H1 (cell line): ENCODE measurements around the gene DYRK1B. TPM values are rescaled to one million over a fixed set of nuclear protein-coding genes. Genes with fewer than 3 reads are reported as not detected.
"Not testable (repeated sequence)": the region's sequence is repeated elsewhere in the genome, so short reads cannot be mapped to it uniquely, and the experiment has no call there.

Experiments
- CTCF ChIA-PET: fragments of 300-600 bp; sonication (Branson Sonifier 250); formaldehyde crosslinking; loops from one replicate; lab custom pipeline; 2021; ENCODE audit not compliant: partially characterized antibody; lab: Charles Lee
- POLR2A ChIA-PET: fragments of 300-600 bp; sonication (Branson Sonifier 250); formaldehyde crosslinking; loops from one replicate; lab custom pipeline; 2021; ENCODE audit warnings: inconsistent platforms; ENCODE audit not compliant: partially characterized antibody; lab: Charles Lee
- DNase-seq, 2 experiments: peaks; one replicate each; pipeline versions ENCODE4 v3.0.0 to v3.0.0-alpha.2; 2010 to 2022; ENCODE audit warnings: low spot score in 2 of 2, low read depth in 1 of 2, mixed read lengths in 1 of 2
- FAIRE-seq: peaks from 2 replicates; lab custom pipeline; 2011; peaks lifted over from hg19 to GRCh38; lab: Jason Lieb, UNC
- H2AFZ ChIP-seq: 2 replicates; pipeline ENCODE4 v1.8.1; 2012; ENCODE audit warnings: low read length, inconsistent platforms
- H2AK5ac ChIP-seq: 2 replicates; pipeline ENCODE4 v1.6.1; 2013; ENCODE audit warnings: low read depth, low read length
- H2BK120ac ChIP-seq: replicated peaks from 2 replicates; pipeline ENCODE3; 2013; ENCODE audit warnings: low read depth, low read length, inconsistent platforms
- H2BK12ac ChIP-seq: 2 replicates; pipeline ENCODE4 v1.6.1; 2013; ENCODE audit warnings: low read depth, low read length
- H2BK15ac ChIP-seq: 2 replicates; pipeline ENCODE4 v1.6.1; 2013; ENCODE audit warnings: low read length
- H2BK20ac ChIP-seq: 2 replicates; pipeline ENCODE4 v1.6.1; 2013; ENCODE audit warnings: low read length
- H2BK5ac ChIP-seq: 2 replicates; pipeline ENCODE4 v1.6.1; 2013; ENCODE audit warnings: low read depth, low read length
- H3K14ac ChIP-seq: 2 replicates; pipeline ENCODE4 v1.6.1; 2013; ENCODE audit warnings: inconsistent platforms; ENCODE audit not compliant: insufficient read length
- H3K18ac ChIP-seq: 2 replicates; pipeline ENCODE4 v1.6.1; 2013; ENCODE audit warnings: low read length; ENCODE audit errors: extremely low read depth
- H3K23ac ChIP-seq: 2 replicates; pipeline ENCODE4 v1.6.1; 2013; ENCODE audit warnings: inconsistent platforms; ENCODE audit not compliant: insufficient read length
- H3K23me2 ChIP-seq: 2 replicates; pipeline ENCODE4 v1.6.1; 2013; ENCODE audit warnings: low read depth, low read length
- H3K27ac ChIP-seq: 2 replicates; pipeline ENCODE4 v1.6.1; 2011; ENCODE audit warnings: low read depth, low read length, inconsistent platforms
- H3K27me3 ChIP-seq, 4 experiments: replicated peaks in 1 of 4; 1 replicate in 1 of 4; 2 replicates in 3 of 4; pipeline versions ENCODE4 v1.6.1 to v1.8.1; 2011 to 2013; ENCODE audit warnings: low read length in 3 of 4, mild to moderate bottlenecking in 3 of 4, inconsistent platforms in 2 of 4, mixed read lengths in 2 of 4, moderate library complexity in 1 of 4; ENCODE audit not compliant: control insufficient read depth in 3 of 4, insufficient read depth in 3 of 4; ENCODE audit errors: extremely low read depth in 1 of 4
- H3K36me3 ChIP-seq, 4 experiments: 2 replicates each; pipeline versions ENCODE4 v1.6.1 to v1.8.1; 2011 to 2013; ENCODE audit warnings: mild to moderate bottlenecking in 4 of 4, low read length in 3 of 4, moderate library complexity in 2 of 4, control low read depth in 1 of 4, inconsistent platforms in 1 of 4; ENCODE audit not compliant: insufficient read depth in 4 of 4, control insufficient read depth in 2 of 4
- H3K4ac ChIP-seq: replicated peaks from 2 replicates; pipeline ENCODE3; 2013; ENCODE audit warnings: low read length, low read depth, mixed read lengths, inconsistent platforms; ENCODE audit not compliant: insufficient read length
- H3K4me1 ChIP-seq, 4 experiments: replicated peaks in 1 of 4; 1 replicate in 1 of 4; 2 replicates in 3 of 4; pipeline versions ENCODE4 v1.6.1 to v1.8.1; 2011 to 2013; ENCODE audit warnings: low read length in 3 of 4, inconsistent platforms in 2 of 4, mixed read lengths in 1 of 4; ENCODE audit not compliant: insufficient read depth in 4 of 4, control insufficient read depth in 3 of 4
- H3K4me2 ChIP-seq, 2 experiments: 2 replicates each; pipeline versions ENCODE4 v1.6.1 to v1.8.1; 2011 to 2013; ENCODE audit warnings: low read depth in 2 of 2, low read length in 2 of 2, control low read depth in 1 of 2, inconsistent platforms in 1 of 2, mild to moderate bottlenecking in 1 of 2; ENCODE audit not compliant: insufficient read depth in 1 of 2
- H3K4me3 ChIP-seq, 4 experiments: fragments of 200-600, 300-600 bp in 1 of 4; sonication (generic), shearing (Covaris generic), sonication (Bioruptor Twin) in 1 of 4; 2 replicates each; pipeline versions ENCODE4 v1.5.1 to v1.8.1; 2011 to 2016; ENCODE audit warnings: low read length in 4 of 4, low read depth in 3 of 4, control low read depth in 2 of 4, inconsistent platforms in 2 of 4, mild to moderate bottlenecking in 2 of 4, mixed read lengths in 1 of 4, moderate library complexity in 1 of 4; ENCODE audit not compliant: insufficient read depth in 2 of 4; ENCODE audit errors: extremely low read depth in 1 of 4
- H3K56ac ChIP-seq: replicated peaks from 2 replicates; pipeline ENCODE3; 2013; ENCODE audit warnings: low read depth, mild to moderate bottlenecking, mixed read lengths, low read length, inconsistent platforms; ENCODE audit not compliant: insufficient read length
- H3K79me1 ChIP-seq: 2 replicates; pipeline ENCODE4 v1.6.1; 2013; ENCODE audit warnings: low read depth, low read length, control low read depth
- H3K79me2 ChIP-seq, 2 experiments: 2 replicates each; pipeline versions ENCODE4 v1.6.1 to v1.8.1; 2012 to 2013; ENCODE audit warnings: low read length in 2 of 2, mild to moderate bottlenecking in 2 of 2, inconsistent platforms in 1 of 2; ENCODE audit not compliant: insufficient read depth in 2 of 2, control insufficient read depth in 1 of 2
- H3K9ac ChIP-seq, 4 experiments: replicated peaks in 1 of 4; 1 replicate in 1 of 4; 2 replicates in 3 of 4; pipeline versions ENCODE4 v1.6.1 to v1.8.1; 2011 to 2013; ENCODE audit warnings: low read depth in 3 of 4, low read length in 3 of 4, control low read depth in 2 of 4, mild to moderate bottlenecking in 2 of 4, moderate library complexity in 2 of 4, inconsistent platforms in 1 of 4; ENCODE audit errors: extremely low read depth in 1 of 4
- H3K9me3 ChIP-seq, 2 experiments: 2 replicates each; pipeline versions ENCODE4 v1.6.1 to v1.8.1; 2012 to 2013; ENCODE audit warnings: mild to moderate bottlenecking in 2 of 2, moderate library complexity in 2 of 2, control low read depth in 1 of 2, inconsistent platforms in 1 of 2, low read depth in 1 of 2, low read length in 1 of 2, mixed read lengths in 1 of 2; ENCODE audit not compliant: insufficient read depth in 2 of 2
- H4K20me1 ChIP-seq, 2 experiments: replicated peaks in 1 of 2; 2 replicates each; pipeline versions ENCODE3 to v1.8.1; 2011 to 2013; ENCODE audit warnings: inconsistent platforms in 2 of 2, low read length in 2 of 2, mild to moderate bottlenecking in 1 of 2; ENCODE audit not compliant: insufficient read depth in 2 of 2, control insufficient read depth in 1 of 2
- H4K5ac ChIP-seq: 2 replicates; pipeline ENCODE4 v1.6.1; 2013; ENCODE audit warnings: low read length, low read depth, mixed read lengths, inconsistent platforms; ENCODE audit not compliant: insufficient read length
- H4K8ac ChIP-seq: 2 replicates; pipeline ENCODE4 v1.8.0; 2013; ENCODE audit warnings: mild to moderate bottlenecking, moderate library complexity, low read length, inconsistent platforms; ENCODE audit not compliant: insufficient read depth; ENCODE audit errors: extremely low read depth
- H4K91ac ChIP-seq: replicated peaks from 2 replicates; pipeline ENCODE3; 2013; ENCODE audit warnings: low read length, mixed read lengths, inconsistent platforms; ENCODE audit not compliant: insufficient read length
- CBX5 ChIP-seq: fragments of 300-800, 300-1000 bp; sonication (generic); IDR thresholded peaks from 2 replicates; pipeline ENCODE4 v1.7.1; 2016; ENCODE audit warnings: antibody characterized with exemption, low read length, low read depth
- NRF1 ChIP-seq: IDR thresholded peaks from 2 replicates; pipeline ENCODE4 v1.6.1; 2011; ENCODE audit warnings: mild to moderate bottlenecking, low read depth, low read length, improper control_type of control experiment
- SUZ12 ChIP-seq: fragments of 200-600 bp; sonication (generic); IDR thresholded peaks from 2 replicates; pipeline ENCODE4 v1.6.1; 2012; ENCODE audit warnings: mild to moderate bottlenecking, inconsistent platforms, low read length, moderate library complexity, mixed read lengths
- WGBS, 2 experiments: shearing (Covaris generic) in 1 of 2; methylation state at CpG; one replicate each; pipeline versions ENCODE4 v1.1.6 to v1.1.7; 2013 to 2015; ENCODE audit warnings: low lambda C conversion rate in 2 of 2, mixed read lengths in 2 of 2, inconsistent platforms in 1 of 2, low coverage in 1 of 2, missing lambda C conversion rate in 1 of 2; ENCODE audit not compliant: insufficient replicate concordance in 2 of 2, insufficient coverage in 1 of 2, insufficient read length in 1 of 2; ENCODE audit errors: extremely low coverage in 1 of 2, missing lambda C conversion rate in 1 of 2; 5-methylcytosine and 5-hydroxymethylcytosine counted together
- polyA plus RNA-seq, 7 experiments: library from polyadenylated mRNA; depleted of rRNA in 3 of 7; stranded (reverse) in 5 of 7; unstranded in 2 of 7; fragments of >200 nt in 5 of 7; fragments of 200-250 nt in 2 of 7; gene quantifications; 1 replicate in 5 of 7; 2 replicates in 1 of 7; 4 replicates in 1 of 7; pipeline versions ENCODE4 v1.2.1 to v1.2.3, GENCODE V29; 2011 to 2013; ENCODE audit warnings: missing spikeins in 2 of 7, mixed read lengths in 2 of 7
- total RNA-seq: library from RNA; stranded (reverse); fragmentation: NEBNext Ultra II Directional; extraction: Animal tissue kit (Norgen Biotek cat#: 25700); gene quantifications from 2 replicates; pipeline ENCODE4 v1.2.1, GENCODE V29; 2021

DYRK1B gene
- total and polyA plus RNA-seq, 2 of the 8 experiments (the other 6 are each of a cell fraction or from before 2014, with no cell fraction given): 6.9 to 14.8 TPM

GRCh38 chr19:39814595-39814994 is 19.4 kb downstream of the DYRK1B start (continued):
- TF ChIP-seq NRF1 (no peak), CBX5 (no peak), SUZ12 (no peak)

GRCh38 chr19:39814111-39814510 is 19.9 kb downstream of the DYRK1B start:
- H3K27me3 ChIP-seq, H3K56ac ChIP-seq, H3K18ac ChIP-seq, H4K91ac ChIP-seq, H3K36me3 ChIP-seq, H3K9me3 ChIP-seq, H3K79me2 ChIP-seq, H3K23ac ChIP-seq, H4K8ac ChIP-seq, H3K4ac ChIP-seq, H3K14ac ChIP-seq, H2BK12ac ChIP-seq, H2BK120ac ChIP-seq, H3K27ac ChIP-seq, H3K9ac ChIP-seq, H3K23me2 ChIP-seq, FAIRE-seq, H2BK20ac ChIP-seq, H3K4me3 ChIP-seq, H2AFZ ChIP-seq, H2BK15ac ChIP-seq, H3K4me1 ChIP-seq, DNase-seq, H4K5ac ChIP-seq, H3K79me1 ChIP-seq, H4K20me1 ChIP-seq, H3K4me2 ChIP-seq, H2AK5ac ChIP-seq, H2BK5ac ChIP-seq: not testable (repeated sequence)
- POLR2A ChIA-PET: interaction anchor here (1.2 kb wide), 1 partner anchor 19 kb away, joined by 3 read pairs; no protein-coding TSS in a partner anchor
- 90% methylated on average over 6 of the region's 6 CpGs; no CpG with 5 or more reads in 1 of the 2 experiments for WGBS, 2 experiments
- CTCF ChIA-PET: interaction anchor here (0.7 to 2.0 kb wide), 3 partner anchors 21 to 29 kb away, joined by 3 to 6 read pairs (median 4); no protein-coding TSS in a partner anchor
